ENCODE results near the gene ACTRT2. TPM values are rescaled to one million over a fixed set of nuclear protein-coding genes. Genes with fewer than 3 reads are reported as not detected.

ACTRT2 gene
- total RNA-seq, 2 experiments from 2014 or later = not detected

GRCh38 chr1:3017440-3018050 lies 3.7 kb upstream of the ACTRT2 start:
- Mint-ChIP-seq H3K4me3 (no peak overlapping the region), H3K4me1 (no peaks in the 10 kb centered on the region), H3K27me3 (peaks cover 12% of the 10 kb centered on the region), H3K36me3 (no peaks in the 10 kb centered on the region), H3K9me3 (no peaks in the 10 kb centered on the region), H3K27ac (no peak overlapping the region)
- no peak for DNase-seq

GRCh38 chr1:3018051-3018471 lies 3.2 kb upstream of the ACTRT2 start:
- Mint-ChIP-seq H3K27me3 (peaks cover 11% of the 10 kb centered on the region), H3K4me3 (no peak overlapping the region), H3K4me1 (no peaks in the 10 kb centered on the region), H3K27ac (no peak overlapping the region), H3K36me3 (no peaks in the 10 kb centered on the region), H3K9me3 (no peaks in the 10 kb centered on the region)
- DNase-seq = no peak

- Mint-ChIP-seq H3K27me3 (peaks cover 6% of the 10 kb centered on the region), H3K4me1 (no peaks in the 10 kb centered on the region), H3K4me3 (no peak overlapping the region), H3K27ac (no peak overlapping the region), H3K9me3 (no peaks in the 10 kb centered on the region), H3K36me3 (no peaks in the 10 kb centered on the region)
- DNase-seq = no peak
These were observed 2.7 kb upstream of the ACTRT2 start for GRCh38 chr1:3018576-3018975.

GRCh38 chr1:3019007-3019515 lies 2.2 kb upstream of the ACTRT2 start:
- Mint-ChIP-seq H3K4me1 (no peaks in the 10 kb centered on the region), H3K4me3 (no peak overlapping the region), H3K27me3 (peaks cover 1% of the 10 kb centered on the region), H3K9me3 (no peaks in the 10 kb centered on the region), H3K27ac (no peak overlapping the region), H3K36me3 (no peaks in the 10 kb centered on the region)
- DNase-seq = no peak

- Mint-ChIP-seq H3K27me3 (no peaks in the 10 kb centered on the region), H3K27ac (no peak overlapping the region), H3K4me1 (no peaks in the 10 kb centered on the region), H3K4me3 (no peak overlapping the region), H3K9me3 (no peaks in the 10 kb centered on the region), H3K36me3 (no peaks in the 10 kb centered on the region)
- DNase-seq = no peak
These were observed 1.7 kb upstream of the ACTRT2 start for GRCh38 chr1:3019516-3020051.

- Mint-ChIP-seq H3K9me3 (no peaks in the 10 kb centered on the region), H3K27me3 (no peaks in the 10 kb centered on the region), H3K27ac (no peak overlapping the region), H3K4me1 (no peaks in the 10 kb centered on the region), H3K36me3 (no peaks in the 10 kb centered on the region), H3K4me3 (no peak overlapping the region)
- DNase-seq = no peak
These were observed 881 bp upstream of the ACTRT2 start for GRCh38 chr1:3020263-3020909.

GRCh38 chr1:3021801-3022401 lies 634 bp downstream of the ACTRT2 start:
- Mint-ChIP-seq H3K4me1 (no peaks in the 10 kb centered on the region), H3K36me3 (no peaks in the 10 kb centered on the region), H3K27ac (no peak overlapping the region), H3K27me3 (no peaks in the 10 kb centered on the region), H3K4me3 (no peak overlapping the region), H3K9me3 (no peaks in the 10 kb centered on the region)
- DNase-seq = no peak

GRCh38 chr1:3022511-3022973 lies 1.3 kb downstream of the ACTRT2 start:
- H3K36me3 Mint-ChIP-seq = no peaks in the 10 kb centered on the region
- H3K27ac Mint-ChIP-seq = no peak overlapping the region
- H3K4me3 Mint-ChIP-seq = no peak overlapping the region
- no peaks in the 10 kb centered on the region for H3K4me1 Mint-ChIP-seq
- no peak for DNase-seq
- no peaks in the 10 kb centered on the region for H3K27me3 Mint-ChIP-seq
- H3K9me3 Mint-ChIP-seq = no peaks in the 10 kb centered on the region

GRCh38 chr1:3022976-3023375 lies 1.7 kb downstream of the ACTRT2 start:
- Mint-ChIP-seq H3K27ac (no peak overlapping the region), H3K27me3 (no peaks in the 10 kb centered on the region), H3K4me3 (no peak overlapping the region), H3K9me3 (no peaks in the 10 kb centered on the region), H3K4me1 (no peaks in the 10 kb centered on the region), H3K36me3 (no peaks in the 10 kb centered on the region)
- DNase-seq = no peak

- no peak for DNase-seq
- H3K4me1 Mint-ChIP-seq = no peaks in the 10 kb centered on the region
- no peaks in the 10 kb centered on the region for H3K27me3 Mint-ChIP-seq
- H3K36me3 Mint-ChIP-seq = no peaks in the 10 kb centered on the region
- H3K27ac Mint-ChIP-seq = no peak overlapping the region
- no peak overlapping the region for H3K4me3 Mint-ChIP-seq
- no peaks in the 10 kb centered on the region for H3K9me3 Mint-ChIP-seq
These were observed 2.8 kb downstream of the ACTRT2 start for GRCh38 chr1:3024019-3024418.

GRCh38 chr1:3024588-3024987 lies 3.3 kb downstream of the ACTRT2 start:
- no peaks in the 10 kb centered on the region for H3K9me3 Mint-ChIP-seq
- H3K4me1 Mint-ChIP-seq = no peaks in the 10 kb centered on the region
- H3K27ac Mint-ChIP-seq = no peak overlapping the region
- no peaks in the 10 kb centered on the region for H3K36me3 Mint-ChIP-seq
- no peak overlapping the region for H3K4me3 Mint-ChIP-seq
- no peaks in the 10 kb centered on the region for H3K27me3 Mint-ChIP-seq
- no peak for DNase-seq

GRCh38 chr1:3026124-3026523 lies 4.9 kb downstream of the ACTRT2 start:
- H3K27ac Mint-ChIP-seq = no peak overlapping the region
- no peak for DNase-seq
- H3K27me3 Mint-ChIP-seq = no peaks in the 10 kb centered on the region
- H3K36me3 Mint-ChIP-seq = no peaks in the 10 kb centered on the region
- H3K4me3 Mint-ChIP-seq = no peak overlapping the region
- H3K4me1 Mint-ChIP-seq = no peaks in the 10 kb centered on the region
- H3K9me3 Mint-ChIP-seq = no peaks in the 10 kb centered on the region

GRCh38 chr1:3026581-3027391 lies 5.5 kb downstream of the ACTRT2 start:
- H3K27ac Mint-ChIP-seq = no peak overlapping the region
- H3K9me3 Mint-ChIP-seq = no peaks in the 10 kb centered on the region
- H3K4me3 Mint-ChIP-seq = no peak overlapping the region
- no peaks in the 10 kb centered on the region for H3K4me1 Mint-ChIP-seq
- H3K27me3 Mint-ChIP-seq = no peaks in the 10 kb centered on the region
- no peaks in the 10 kb centered on the region for H3K36me3 Mint-ChIP-seq
- no peak for DNase-seq

GRCh38 chr1:3027611-3028371 lies 6.5 kb downstream of the ACTRT2 start:
- Mint-ChIP-seq H3K4me3 (no peak overlapping the region), H3K36me3 (no peaks in the 10 kb centered on the region), H3K9me3 (no peaks in the 10 kb centered on the region), H3K4me1 (peaks cover 5% of the 10 kb centered on the region), H3K27me3 (no peaks in the 10 kb centered on the region), H3K27ac (no peak overlapping the region)
- DNase-seq = no peak
